HG03108 (cell line): ENCODE results near the gene RPS6KA2.

Source experiments
- ATAC-seq: cut with Tn5 transposase; IDR thresholded peaks from one replicate; pipeline ENCODE4 v1.9.1; 2021; ENCODE audit warnings: moderate library complexity; ENCODE audit not compliant: unreplicated experiment

Gene RPS6KA2

GRCh38 chr6:166578536-166579236 lies 48.4 kb downstream of the RPS6KA2 start:
- ATAC-seq, result no peak

- ATAC-seq, result no peak
Observed at GRCh38 chr6:166575205-166575604, 51.8 kb downstream of the RPS6KA2 start.

GRCh38 chr6:166573511-166574216 lies 53.4 kb downstream of the RPS6KA2 start:
- ATAC-seq, result no peak

- ATAC-seq, result no peak
Observed at GRCh38 chr6:166572370-166573261, 54.4 kb downstream of the RPS6KA2 start.

GRCh38 chr6:166570929-166571713 lies 55.9 kb downstream of the RPS6KA2 start:
- ATAC-seq, result no peak

- ATAC-seq, result no peak
Observed at GRCh38 chr6:166569206-166569605, 57.8 kb downstream of the RPS6KA2 start.

- ATAC-seq, result no peak
Observed at GRCh38 chr6:166567813-166568212, 59.2 kb downstream of the RPS6KA2 start.

GRCh38 chr6:166567107-166567506 lies 59.9 kb downstream of the RPS6KA2 start:
- ATAC-seq, result no peak

GRCh38 chr6:166566026-166567011 lies 60.7 kb downstream of the RPS6KA2 start:
- ATAC-seq, result no peak

- no peak for ATAC-seq
Observed at GRCh38 chr6:166565084-166565967, 61.7 kb downstream of the RPS6KA2 start.

GRCh38 chr6:166563805-166564204 lies 63.2 kb downstream of the RPS6KA2 start:
- no peak for ATAC-seq

- no peak for ATAC-seq
Observed at GRCh38 chr6:166563200-166563599, 63.9 kb downstream of the RPS6KA2 start.

GRCh38 chr6:166562726-166563125 lies 64.3 kb downstream of the RPS6KA2 start:
- no peak for ATAC-seq

- ATAC-seq, result no peak
Observed at GRCh38 chr6:166561771-166562359, 65.2 kb downstream of the RPS6KA2 start.

GRCh38 chr6:166560222-166560621 lies 66.8 kb downstream of the RPS6KA2 start:
- ATAC-seq, result no peak

GRCh38 chr6:166559662-166560061 lies 67.4 kb downstream of the RPS6KA2 start:
- no peak for ATAC-seq

GRCh38 chr6:166559211-166559610 lies 67.8 kb downstream of the RPS6KA2 start:
- ATAC-seq, result no peak
